Measurements from ENCODE around the gene HUWE1.

DNA sequence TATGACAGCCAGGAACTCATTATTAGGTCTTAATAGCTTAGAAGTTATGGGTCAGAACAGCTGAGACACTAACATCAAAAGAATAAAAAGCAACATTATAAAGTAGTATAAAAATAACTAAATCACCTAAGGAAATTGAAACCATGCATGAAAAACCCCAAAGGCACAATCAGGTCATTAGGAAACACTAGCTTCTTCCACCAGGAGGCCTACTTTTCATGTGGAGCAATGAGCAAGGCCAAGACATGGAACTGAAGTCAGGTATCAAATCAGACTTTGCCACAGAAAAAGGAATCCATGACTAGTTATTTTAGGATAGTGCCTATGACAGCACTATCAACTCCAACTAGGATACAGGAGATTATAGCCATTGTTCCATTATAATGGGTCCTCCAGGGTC is 7.9 kb downstream of the HUWE1 start:
- TF ChIP-seq, protein P1, sequence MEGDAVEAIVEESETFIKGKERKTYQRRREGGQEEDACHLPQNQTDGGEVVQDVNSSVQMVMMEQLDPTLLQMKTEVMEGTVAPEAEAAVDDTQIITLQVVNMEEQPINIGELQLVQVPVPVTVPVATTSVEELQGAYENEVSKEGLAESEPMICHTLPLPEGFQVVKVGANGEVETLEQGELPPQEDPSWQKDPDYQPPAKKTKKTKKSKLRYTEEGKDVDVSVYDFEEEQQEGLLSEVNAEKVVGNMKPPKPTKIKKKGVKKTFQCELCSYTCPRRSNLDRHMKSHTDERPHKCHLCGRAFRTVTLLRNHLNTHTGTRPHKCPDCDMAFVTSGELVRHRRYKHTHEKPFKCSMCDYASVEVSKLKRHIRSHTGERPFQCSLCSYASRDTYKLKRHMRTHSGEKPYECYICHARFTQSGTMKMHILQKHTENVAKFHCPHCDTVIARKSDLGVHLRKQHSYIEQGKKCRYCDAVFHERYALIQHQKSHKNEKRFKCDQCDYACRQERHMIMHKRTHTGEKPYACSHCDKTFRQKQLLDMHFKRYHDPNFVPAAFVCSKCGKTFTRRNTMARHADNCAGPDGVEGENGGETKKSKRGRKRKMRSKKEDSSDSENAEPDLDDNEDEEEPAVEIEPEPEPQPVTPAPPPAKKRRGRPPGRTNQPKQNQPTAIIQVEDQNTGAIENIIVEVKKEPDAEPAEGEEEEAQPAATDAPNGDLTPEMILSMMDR (conservative IDR thresholded peaks at IDR 0.05; ENCODE audit: low read length) = peak; percentile 38
- TF ChIP-seq EZH2phosphoT487 (IDR thresholded peaks at IDR 0.05; ENCODE audit: borderline replicate concordance, low read depth, low read length) = no peak
